Bone marrow (tissue), 2 donors: ENCODE measurements around the gene PPP2R3B.
"Not testable (repeated sequence)": the region's sequence is repeated elsewhere in the genome, so short reads cannot be mapped to it uniquely, and the experiment has no call there.

Experiments
- DNase-seq, 2 donors: peaks; one replicate each; lab custom pipeline; 2025; lab: John Stamatoyannopoulos, UW

Gene PPP2R3B

GRCh38 chrX:386768-387575, at the start of gene PPP2R3B:
Gene PPP2R3B (minus strand): TSS chrX:386907. CDS start chrX:386691, 216 bp downstream.
- no peak for DNase-seq

- DNase-seq, result no peak
Measured at GRCh38 chrX:435536-436122, 48.9 kb upstream of the PPP2R3B start.

- no peak for DNase-seq
Measured at GRCh38 chrX:434946-435345, 48.2 kb upstream of the PPP2R3B start.

- no peak for DNase-seq
Measured at GRCh38 chrX:433771-434170, 47.1 kb upstream of the PPP2R3B start.

GRCh38 chrX:432666-433065, 46.0 kb upstream of the PPP2R3B start:
- not testable (repeated sequence) for DNase-seq

GRCh38 chrX:431492-432111, 44.9 kb upstream of the PPP2R3B start:
- no peak for DNase-seq

GRCh38 chrX:431056-431455, 44.3 kb upstream of the PPP2R3B start:
- DNase-seq, result no peak

GRCh38 chrX:429266-429825, 42.6 kb upstream of the PPP2R3B start:
- no peak for DNase-seq

- no peak for DNase-seq
Measured at GRCh38 chrX:427812-428725, 41.4 kb upstream of the PPP2R3B start.

GRCh38 chrX:426881-427280, 40.2 kb upstream of the PPP2R3B start:
- no peak for DNase-seq

- DNase-seq, result no peak
Measured at GRCh38 chrX:425056-425455, 38.3 kb upstream of the PPP2R3B start.

- no peak for DNase-seq
Measured at GRCh38 chrX:421646-422391, 35.1 kb upstream of the PPP2R3B start.

GRCh38 chrX:420496-421223, 34.0 kb upstream of the PPP2R3B start:
- no peak for DNase-seq

- no peak for DNase-seq
Measured at GRCh38 chrX:418927-419729, 32.4 kb upstream of the PPP2R3B start.

- DNase-seq, result not testable (repeated sequence)
Measured at GRCh38 chrX:415498-415897, 28.8 kb upstream of the PPP2R3B start.

GRCh38 chrX:413322-414201, 26.9 kb upstream of the PPP2R3B start:
- DNase-seq, result no peak

- DNase-seq, result no peak
Measured at GRCh38 chrX:410296-410695, 23.6 kb upstream of the PPP2R3B start.

GRCh38 chrX:405149-405548, 18.4 kb upstream of the PPP2R3B start:
- DNase-seq, result no peak

- DNase-seq, result no peak
Measured at GRCh38 chrX:404656-405055, 17.9 kb upstream of the PPP2R3B start.
